OCI-LY3 (cell line): ENCODE data around the gene TAS2R41.

Experiments
- H2AFZ ChIP-seq: fragments of 200-600, 300-600 bp; shearing (Covaris generic); 2 replicates; pipeline ENCODE4 v1.6.0; 2014; ENCODE audit warnings: antibody characterized with exemption, low read depth, low read length
- H3K27ac ChIP-seq: fragments of 200-600, 300-600 bp; sonication (generic); 2 replicates; pipeline ENCODE4 v1.5.1; 2014; ENCODE audit warnings: mild to moderate bottlenecking, low read length, moderate library complexity, mixed read lengths
- H3K27me3 ChIP-seq: fragments of 200-600, 300-600 bp; sonication (generic); 2 replicates; pipeline ENCODE4 v1.6.1; 2014; ENCODE audit warnings: low read depth, low read length, mixed read lengths
- H3K36me3 ChIP-seq: fragments of 200-600, 300-600 bp; sonication (generic); replicated peaks from 2 replicates; pipeline ENCODE3; 2014; ENCODE audit warnings: low read depth, low read length, mixed read lengths
- H3K4me1 ChIP-seq: fragments of 300-600, 200-600 bp; sonication (generic); 2 replicates; pipeline ENCODE4 v1.6.1; 2014; ENCODE audit warnings: low read length, mixed read lengths
- H3K4me2 ChIP-seq: fragments of 200-600, 300-600 bp; sonication (generic); 2 replicates; pipeline ENCODE4 v1.6.1; 2014; ENCODE audit warnings: low read length, mixed read lengths
- H3K4me3 ChIP-seq: fragments of 300-600, 200-600 bp; sonication (generic); 2 replicates; pipeline ENCODE4 v1.5.1; 2014; ENCODE audit warnings: antibody characterized with exemption, mild to moderate bottlenecking, low read length, moderate library complexity
- H3K79me2 ChIP-seq: fragments of 300-600, 200-600 bp; shearing (Covaris generic); 2 replicates; pipeline ENCODE4 v1.6.1; 2014; ENCODE audit warnings: mild to moderate bottlenecking, low read length, mixed read lengths
- H3K9ac ChIP-seq: fragments of 300-600, 200-600 bp; shearing (Covaris generic); 2 replicates; pipeline ENCODE4 v1.6.0; 2014; ENCODE audit warnings: mild to moderate bottlenecking, low read length, moderate library complexity
- H3K9me3 ChIP-seq: fragments of 200-600, 300-600 bp; shearing (Covaris generic); 2 replicates; pipeline ENCODE4 v1.6.1; 2014; ENCODE audit warnings: low read length, mixed read lengths; ENCODE audit not compliant: insufficient read depth
- H4K20me1 ChIP-seq: fragments of 200-600, 300-600 bp; sonication (generic); 2 replicates; pipeline ENCODE4 v1.6.1; 2016; ENCODE audit warnings: low read length, mixed read lengths; ENCODE audit not compliant: insufficient read depth
- EZH2phosphoT487 ChIP-seq: fragments of 200-600 bp; shearing (Covaris generic); IDR thresholded peaks from 2 replicates; pipeline ENCODE4 v1.6.1; 2018; ENCODE audit warnings: antibody characterized with exemption, mixed run types, low read depth
- TF ChIP-seq, protein P1 (sequence below): fragments of 200-600, 300-600 bp; sonication (generic); IDR thresholded peaks from 2 replicates; pipeline ENCODE4 v1.5.1; 2014; ENCODE audit warnings: antibody characterized with exemption, low read length, low read depth

Gene TAS2R41

DNA sequence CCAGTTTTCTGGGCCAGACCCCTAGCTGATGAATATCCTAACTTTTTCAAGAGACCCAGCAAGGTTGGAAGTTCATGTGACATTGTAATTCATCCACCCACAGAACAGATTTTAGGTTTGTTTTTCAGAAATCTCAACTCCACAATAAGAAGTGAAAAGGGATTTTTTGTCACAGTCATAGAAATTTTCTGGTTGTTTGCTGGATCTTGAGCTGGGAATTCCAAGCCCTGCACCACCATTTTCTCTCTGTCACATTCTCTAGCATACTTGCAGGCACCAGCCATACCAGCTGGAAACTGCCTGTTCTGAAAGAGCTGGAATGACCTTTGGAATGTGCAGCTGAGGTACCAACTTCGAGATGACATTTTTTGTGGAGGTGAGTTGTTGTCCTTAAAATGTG, 25.9 kb upstream of the TAS2R41 start:
- H3K4me1 ChIP-seq = no peaks in the 10 kb centered on the region
- peaks cover 46% of the 10 kb centered on the region for H3K27me3 ChIP-seq
- H4K20me1 ChIP-seq = no peaks in the 10 kb centered on the region
- H3K36me3 ChIP-seq = no peaks in the 10 kb centered on the region
- no peak overlapping the region for H3K4me2 ChIP-seq
- H3K9ac ChIP-seq = no peak overlapping the region
- H2AFZ ChIP-seq = no peak overlapping the region
- H3K4me3 ChIP-seq = no peak overlapping the region
- no peak overlapping the region for H3K27ac ChIP-seq
- H3K79me2 ChIP-seq = no peaks in the 10 kb centered on the region
- TF ChIP-seq, protein P1, sequence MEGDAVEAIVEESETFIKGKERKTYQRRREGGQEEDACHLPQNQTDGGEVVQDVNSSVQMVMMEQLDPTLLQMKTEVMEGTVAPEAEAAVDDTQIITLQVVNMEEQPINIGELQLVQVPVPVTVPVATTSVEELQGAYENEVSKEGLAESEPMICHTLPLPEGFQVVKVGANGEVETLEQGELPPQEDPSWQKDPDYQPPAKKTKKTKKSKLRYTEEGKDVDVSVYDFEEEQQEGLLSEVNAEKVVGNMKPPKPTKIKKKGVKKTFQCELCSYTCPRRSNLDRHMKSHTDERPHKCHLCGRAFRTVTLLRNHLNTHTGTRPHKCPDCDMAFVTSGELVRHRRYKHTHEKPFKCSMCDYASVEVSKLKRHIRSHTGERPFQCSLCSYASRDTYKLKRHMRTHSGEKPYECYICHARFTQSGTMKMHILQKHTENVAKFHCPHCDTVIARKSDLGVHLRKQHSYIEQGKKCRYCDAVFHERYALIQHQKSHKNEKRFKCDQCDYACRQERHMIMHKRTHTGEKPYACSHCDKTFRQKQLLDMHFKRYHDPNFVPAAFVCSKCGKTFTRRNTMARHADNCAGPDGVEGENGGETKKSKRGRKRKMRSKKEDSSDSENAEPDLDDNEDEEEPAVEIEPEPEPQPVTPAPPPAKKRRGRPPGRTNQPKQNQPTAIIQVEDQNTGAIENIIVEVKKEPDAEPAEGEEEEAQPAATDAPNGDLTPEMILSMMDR = no peak
- TF ChIP-seq EZH2phosphoT487 = no peak
- no peaks in the 10 kb centered on the region for H3K9me3 ChIP-seq

DNA sequence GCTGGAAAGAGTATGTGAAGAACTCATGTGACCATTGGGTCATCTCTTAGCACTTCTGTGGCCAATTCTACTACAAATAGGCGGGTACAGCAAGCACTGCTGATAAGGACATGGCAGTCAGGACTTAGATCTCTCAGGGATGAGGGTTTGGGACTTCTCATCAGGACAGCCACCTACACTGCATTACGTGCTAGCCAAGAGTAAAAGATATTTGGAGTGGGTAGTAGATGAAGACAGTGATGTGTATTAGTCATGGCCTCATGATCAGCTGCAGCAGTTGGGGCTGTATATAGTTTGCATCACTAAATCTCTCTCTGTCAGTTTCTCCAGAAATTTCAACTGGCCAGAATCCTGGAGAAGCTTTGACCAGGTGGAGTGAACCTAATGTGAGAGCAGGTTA, 25.2 kb upstream of the TAS2R41 start:
- H4K20me1 ChIP-seq = no peaks in the 10 kb centered on the region
- TF ChIP-seq, protein P1 = no peak
- TF ChIP-seq EZH2phosphoT487 = no peak
- no peak overlapping the region for H3K27ac ChIP-seq
- no peak overlapping the region for H3K4me2 ChIP-seq
- H3K36me3 ChIP-seq = no peaks in the 10 kb centered on the region
- no peaks in the 10 kb centered on the region for H3K9me3 ChIP-seq
- H3K4me3 ChIP-seq = no peak overlapping the region
- H3K27me3 ChIP-seq = peaks cover 45% of the 10 kb centered on the region
- no peak overlapping the region for H2AFZ ChIP-seq
- H3K4me1 ChIP-seq = no peaks in the 10 kb centered on the region
- H3K9ac ChIP-seq = no peak overlapping the region
- no peaks in the 10 kb centered on the region for H3K79me2 ChIP-seq

DNA sequence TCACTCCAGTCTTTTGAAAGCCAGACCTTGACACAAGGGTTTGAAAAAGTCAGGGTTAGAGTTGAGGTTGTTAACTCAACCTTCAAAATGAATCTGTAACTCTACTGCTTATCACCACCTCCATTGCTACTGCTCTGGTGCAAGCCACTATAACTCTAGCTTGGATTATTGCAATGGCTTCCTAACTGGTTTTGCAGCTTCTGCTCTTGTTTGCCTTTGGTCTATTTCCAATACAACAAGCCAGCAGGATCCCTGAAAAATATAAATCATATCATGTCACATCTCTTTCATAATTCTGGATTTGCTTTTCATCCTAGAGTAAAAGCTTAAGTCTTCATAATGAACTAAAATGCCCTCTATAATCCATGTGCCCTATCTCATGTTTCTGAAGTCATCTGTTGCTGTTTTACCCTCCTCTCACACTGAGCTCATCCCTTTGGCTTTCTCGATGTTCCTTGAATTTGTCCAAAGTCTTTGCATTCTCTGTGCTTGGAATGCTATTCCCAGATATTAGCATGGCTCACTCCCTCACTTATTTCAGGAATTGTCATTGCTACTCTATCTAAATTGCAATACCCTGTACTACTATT, 23.5 kb upstream of the TAS2R41 start:
- Histone ChIP-seq H4K20me1 (no peaks in the 10 kb centered on the region), H3K4me3 (no peak overlapping the region), H3K4me1 (no peaks in the 10 kb centered on the region), H3K4me2 (no peak overlapping the region), H3K9ac (no peak overlapping the region), H3K9me3 (no peaks in the 10 kb centered on the region), H3K36me3 (no peaks in the 10 kb centered on the region), H2AFZ (no peak overlapping the region), H3K79me2 (no peaks in the 10 kb centered on the region), H3K27me3 (peaks cover 44% of the 10 kb centered on the region), H3K27ac (no peak overlapping the region)
- TF ChIP-seq, protein P1 = no peak
- no peak for TF ChIP-seq EZH2phosphoT487

DNA sequence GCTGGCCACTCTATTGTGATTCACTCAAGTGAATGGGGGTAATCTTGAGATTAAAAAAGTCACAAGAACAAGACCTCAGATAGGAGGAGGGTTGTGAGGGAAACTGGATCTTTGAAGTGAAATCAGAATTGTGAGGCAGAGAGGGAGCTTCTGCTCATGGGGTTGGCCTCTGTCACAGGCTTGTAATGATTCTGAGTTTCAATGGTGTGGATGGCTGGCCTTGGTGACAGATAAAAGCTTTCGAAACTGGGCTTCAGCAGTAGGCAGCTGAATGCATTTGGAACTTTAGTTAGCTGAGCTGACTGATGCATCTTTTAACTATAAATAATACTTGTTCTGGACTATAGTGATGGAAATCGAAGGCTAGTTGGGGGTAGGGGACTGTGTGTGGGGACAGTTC, 22.2 kb upstream of the TAS2R41 start:
- Histone ChIP-seq H3K4me3 (no peak overlapping the region), H3K9ac (no peak overlapping the region), H3K9me3 (no peaks in the 10 kb centered on the region), H3K79me2 (no peaks in the 10 kb centered on the region), H3K4me1 (no peaks in the 10 kb centered on the region), H2AFZ (no peak overlapping the region), H3K36me3 (no peaks in the 10 kb centered on the region), H3K4me2 (no peak overlapping the region), H4K20me1 (no peaks in the 10 kb centered on the region), H3K27me3 (peaks cover 44% of the 10 kb centered on the region), H3K27ac (no peak overlapping the region)
- no peak for TF ChIP-seq EZH2phosphoT487
- TF ChIP-seq, protein P1 = no peak
